HEK293T (cell line): Measurements from ENCODE around the gene KCNQ5.

ENCODE experiments used
- ARNT ChIP-seq: fragments of 450-650 bp; IDR thresholded peaks from 2 replicates; pipeline ENCODE4 v1.6.1; 2017; ENCODE audit warnings: mild to moderate bottlenecking
- BHLHE40 ChIP-seq: fragments of 450-650 bp; IDR thresholded peaks from 2 replicates; pipeline ENCODE4 v1.6.1; 2016; ENCODE audit warnings: mild to moderate bottlenecking, moderate library complexity, borderline replicate concordance
- ELF4 ChIP-seq: fragments of 450-650 bp; IDR thresholded peaks from 2 replicates; pipeline ENCODE4 v1.6.1; 2017; ENCODE audit warnings: antibody characterized with exemption
- FOXA1 ChIP-seq: fragments of 450-650 bp; IDR thresholded peaks from 2 replicates; pipeline ENCODE4 v1.6.1; 2016; ENCODE audit warnings: mild to moderate bottlenecking
- FOXK2 ChIP-seq: fragments of 450-650 bp; IDR thresholded peaks from 2 replicates; pipeline ENCODE4 v1.6.1; 2016; ENCODE audit warnings: mild to moderate bottlenecking
- FOXM1 ChIP-seq: fragments of 450-650 bp; IDR thresholded peaks from 2 replicates; pipeline ENCODE4 v1.6.1; 2017; ENCODE audit warnings: mild to moderate bottlenecking, borderline replicate concordance
- L3MBTL2 ChIP-seq: fragments of 450-650 bp; conservative IDR thresholded peaks from 2 replicates; pipeline ENCODE4 v1.6.1; 2016; ENCODE audit warnings: mild to moderate bottlenecking
- LEF1 ChIP-seq: fragments of 450-650 bp; IDR thresholded peaks from 2 replicates; pipeline ENCODE4 v1.6.1; 2017; ENCODE audit warnings: mild to moderate bottlenecking, borderline replicate concordance
- SUZ12 ChIP-seq: fragments of 450-650 bp; IDR thresholded peaks from 2 replicates; pipeline ENCODE4 v1.6.1; 2016; ENCODE audit warnings: mild to moderate bottlenecking
- TF ChIP-seq, protein P1 (sequence below): fragments of 450-650 bp; IDR thresholded peaks from 2 replicates; pipeline ENCODE4 v1.6.1; 2016

DNA sequence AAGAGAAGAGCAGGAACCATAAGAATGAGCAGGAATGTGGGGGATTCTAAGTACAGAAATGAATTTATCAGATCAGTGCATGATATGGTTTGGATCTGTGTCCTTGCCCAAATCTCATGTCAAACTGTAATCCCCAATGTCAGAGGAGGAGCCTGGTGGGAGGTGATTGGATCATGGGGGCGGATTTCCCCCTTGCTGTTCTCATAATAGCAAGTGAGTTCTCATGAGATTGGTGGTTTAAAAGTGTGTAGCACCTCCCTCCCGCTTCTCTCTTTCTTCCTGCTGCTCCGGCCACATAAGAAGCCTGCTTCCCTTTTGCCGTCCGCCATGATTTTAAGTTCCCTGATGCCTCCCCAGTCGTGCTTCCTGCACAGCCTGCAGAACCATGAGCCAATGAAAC lies 554.2 kb downstream of the KCNQ5 start:
- TF ChIP-seq ARNT (no peak), FOXA1 (no peak), BHLHE40 (no peak), SUZ12 (no peak), L3MBTL2 (no peak), FOXK2 (no peak), FOXM1 (no peak), LEF1 (no peak), ELF4 (no peak)
- TF ChIP-seq, protein P1, sequence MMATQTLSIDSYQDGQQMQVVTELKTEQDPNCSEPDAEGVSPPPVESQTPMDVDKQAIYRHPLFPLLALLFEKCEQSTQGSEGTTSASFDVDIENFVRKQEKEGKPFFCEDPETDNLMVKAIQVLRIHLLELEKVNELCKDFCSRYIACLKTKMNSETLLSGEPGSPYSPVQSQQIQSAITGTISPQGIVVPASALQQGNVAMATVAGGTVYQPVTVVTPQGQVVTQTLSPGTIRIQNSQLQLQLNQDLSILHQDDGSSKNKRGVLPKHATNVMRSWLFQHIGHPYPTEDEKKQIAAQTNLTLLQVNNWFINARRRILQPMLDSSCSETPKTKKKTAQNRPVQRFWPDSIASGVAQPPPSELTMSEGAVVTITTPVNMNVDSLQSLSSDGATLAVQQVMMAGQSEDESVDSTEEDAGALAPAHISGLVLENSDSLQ, result no peak
